NOMO-1 (cell line): Measurements from ENCODE around the gene VPS52.

ENCODE experiments used
- DNase-seq, 2 experiments: peaks; one replicate each; lab custom pipeline; 2025; ENCODE audit not compliant: unreplicated experiment in 2 of 2; lab: John Stamatoyannopoulos, UW

VPS52 gene

DNA sequence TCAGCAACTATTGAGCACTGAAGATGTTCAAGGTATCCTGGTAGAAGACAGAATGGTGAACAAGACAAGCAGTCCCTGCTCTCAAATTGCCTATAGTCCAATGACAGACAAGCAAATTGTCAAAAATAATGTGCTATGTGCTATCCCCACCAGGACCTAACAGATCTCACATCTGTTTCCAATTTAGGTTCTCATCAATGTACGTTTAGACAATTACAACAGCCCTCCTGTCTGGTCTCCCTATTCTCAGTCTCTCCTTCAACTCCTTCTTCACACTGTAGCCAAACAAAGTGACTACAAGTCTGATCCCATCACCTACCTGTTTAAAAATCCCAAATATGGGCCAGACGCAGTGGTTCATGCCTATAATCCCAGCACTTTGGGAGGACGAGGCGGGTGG lies 34.7 kb upstream of the VPS52 start:
- DNase-seq = no peak

DNA sequence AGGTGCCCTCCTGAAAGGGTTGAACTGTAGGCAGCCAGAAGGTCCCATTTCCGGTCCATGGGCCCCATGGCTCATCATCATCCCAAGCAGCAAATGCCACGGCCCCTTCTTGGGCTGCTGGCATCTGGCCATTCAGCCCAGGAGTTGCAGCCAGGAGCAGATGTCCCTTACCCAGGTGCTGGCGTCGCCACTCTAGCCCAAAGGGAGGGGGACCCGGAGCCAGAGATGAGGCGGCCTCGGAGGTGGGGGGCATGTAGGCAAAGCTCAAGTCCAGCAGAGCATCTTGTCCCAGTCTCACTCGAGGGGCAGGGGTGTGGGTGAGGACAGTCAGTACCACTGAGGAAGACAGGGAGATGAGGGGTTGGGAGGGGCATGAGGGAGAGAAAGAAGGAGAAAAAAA lies 33.4 kb upstream of the VPS52 start:
- DNase-seq = no peak

DNA sequence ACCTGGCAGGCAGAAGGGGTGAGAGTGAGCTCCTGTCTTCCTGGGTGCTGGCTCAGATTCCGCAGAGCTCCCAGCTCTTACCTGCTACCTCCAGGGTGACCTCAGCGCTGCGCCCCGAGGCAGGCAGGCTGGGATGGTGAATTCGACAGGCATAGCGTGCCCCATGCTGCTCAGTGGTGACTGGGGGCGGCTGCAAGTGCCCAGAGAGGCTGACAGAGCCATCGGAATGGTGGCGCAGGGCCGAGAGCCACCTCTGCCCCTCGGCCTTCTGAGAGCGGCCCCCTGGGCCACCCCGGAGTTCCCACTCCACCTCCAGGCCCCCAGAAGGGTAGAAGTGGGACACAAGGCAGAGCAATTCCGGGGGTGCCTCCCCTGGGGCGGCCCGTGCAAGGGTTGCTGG lies 32.5 kb upstream of the VPS52 start:
- DNase-seq = no peak

DNA sequence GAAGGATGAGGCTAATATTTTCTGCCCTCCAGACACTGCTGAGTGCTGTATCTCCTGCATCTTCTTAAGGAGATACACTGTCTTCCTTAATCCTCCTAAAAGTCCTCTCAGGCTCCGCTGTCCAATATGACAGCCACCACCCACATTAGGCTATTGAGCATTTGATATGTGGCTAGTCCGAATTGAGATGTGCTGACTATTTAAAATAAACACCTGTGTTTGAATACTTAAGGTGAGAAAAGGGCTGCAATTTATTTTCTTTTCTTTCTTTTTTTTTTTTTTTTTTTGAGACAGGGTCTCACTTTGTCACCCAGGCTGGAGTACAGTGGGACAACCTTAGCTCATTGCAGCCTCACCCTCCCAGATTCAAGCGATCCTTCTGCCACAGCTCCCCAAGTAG lies 30.2 kb upstream of the VPS52 start:
- DNase-seq = no peak

DNA sequence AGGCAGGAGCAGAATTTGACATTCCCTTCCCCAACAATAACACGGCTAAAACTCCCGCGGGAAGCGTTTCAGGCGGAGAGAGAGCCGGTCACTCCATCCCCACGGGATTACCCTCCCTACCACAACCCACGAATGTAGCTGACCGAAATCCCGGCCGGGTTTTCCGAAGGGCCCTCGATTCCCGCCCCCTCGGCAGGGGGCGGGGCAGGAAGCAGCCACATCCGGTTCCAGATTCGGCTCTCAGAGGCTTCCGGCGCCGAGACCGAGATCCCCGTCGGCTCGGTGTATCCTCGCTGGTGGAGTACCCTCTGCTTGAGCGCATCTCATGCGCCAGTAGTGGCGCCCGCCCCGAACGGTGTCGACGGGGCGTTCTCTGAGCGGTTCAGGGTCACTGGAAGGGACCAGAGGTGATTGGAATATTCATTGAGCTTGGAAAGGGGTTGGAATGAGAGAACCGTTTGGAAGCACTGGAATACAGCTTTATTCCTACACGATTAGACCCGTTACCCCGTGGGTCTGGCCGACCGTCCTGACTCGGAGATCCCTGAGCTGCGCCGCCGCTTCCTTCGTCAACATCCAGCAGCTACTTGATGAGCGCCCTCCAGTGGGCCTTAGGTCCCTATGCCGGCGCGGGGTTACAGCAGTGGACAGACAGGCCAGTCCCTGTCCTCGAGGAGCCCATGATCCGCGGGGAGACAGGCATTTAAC lies 27.7 kb upstream of the VPS52 start:
- peak; percentile 87 to 92 for DNase-seq

DNA sequence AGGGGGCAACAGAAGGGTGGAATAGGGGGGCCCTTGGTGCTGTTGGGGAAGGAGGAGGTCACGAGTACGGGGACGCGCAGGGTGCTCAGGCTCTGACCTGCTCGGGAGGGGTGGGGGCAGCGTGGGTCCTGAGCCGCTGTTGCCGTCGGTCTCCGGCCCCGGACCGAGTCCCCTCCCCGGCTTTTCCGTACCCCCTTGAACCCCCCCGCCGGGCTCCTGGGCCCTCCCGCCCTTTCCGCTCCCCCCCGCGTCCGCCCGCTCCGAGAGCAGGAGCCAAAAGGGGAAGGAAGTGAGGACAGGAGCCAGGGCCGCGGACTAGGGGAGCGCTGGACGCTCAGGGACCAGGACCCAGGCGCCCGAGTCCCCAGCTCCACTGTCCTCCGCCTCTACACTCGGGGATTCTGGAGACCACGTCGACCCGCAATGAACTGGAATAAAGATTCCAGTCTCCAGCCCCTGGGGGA lies 27.1 kb upstream of the VPS52 start, which contains the start of gene RGL2:
TSS of gene RGL2 (minus strand) at position 170 of the 464 bp plus-strand sequence. CDS start 332 bp downstream, outside the sequence.
- DNase-seq = peak; percentile 53 to 81

DNA sequence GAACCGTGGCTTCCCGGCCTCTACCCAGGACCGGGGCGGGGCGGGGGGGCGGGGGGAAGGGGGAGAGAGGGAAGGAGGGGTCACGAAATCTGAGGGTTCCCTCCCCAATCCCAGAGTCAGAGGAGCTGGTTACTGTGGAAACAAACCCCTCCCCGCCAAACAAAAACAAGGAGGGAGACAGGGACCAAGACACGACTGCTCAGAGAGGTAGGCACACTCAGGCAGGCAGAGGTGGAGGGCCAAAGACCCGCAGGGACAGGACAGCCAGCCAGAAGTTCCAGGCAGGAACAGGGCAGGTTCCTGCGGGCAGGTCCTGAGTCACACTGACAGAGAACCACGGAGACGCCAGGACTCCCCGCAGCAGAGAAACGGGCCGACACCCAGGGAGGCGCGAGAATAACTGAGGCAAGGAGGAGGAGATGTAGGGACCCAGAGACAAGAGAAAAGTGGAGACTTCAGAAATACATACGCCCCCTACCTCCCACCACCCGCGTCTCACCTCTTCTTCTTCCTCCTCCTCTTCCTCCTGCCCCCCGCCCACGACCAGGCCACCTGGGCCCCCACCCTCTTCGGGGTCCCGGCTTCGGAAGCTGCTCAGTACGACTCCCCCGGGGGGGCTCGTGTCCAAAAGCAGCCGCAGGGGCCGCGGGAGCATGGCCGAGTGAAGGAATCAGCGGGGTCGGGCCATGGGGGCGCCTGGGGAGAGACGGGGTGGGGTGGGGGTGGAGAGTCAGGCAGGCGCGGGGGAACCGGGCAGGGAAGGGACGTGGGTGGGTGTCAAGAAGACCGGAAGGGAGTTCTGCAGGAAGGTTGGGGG lies 26.5 kb upstream of the VPS52 start:
- DNase-seq = peak; percentile 43 to 63

DNA sequence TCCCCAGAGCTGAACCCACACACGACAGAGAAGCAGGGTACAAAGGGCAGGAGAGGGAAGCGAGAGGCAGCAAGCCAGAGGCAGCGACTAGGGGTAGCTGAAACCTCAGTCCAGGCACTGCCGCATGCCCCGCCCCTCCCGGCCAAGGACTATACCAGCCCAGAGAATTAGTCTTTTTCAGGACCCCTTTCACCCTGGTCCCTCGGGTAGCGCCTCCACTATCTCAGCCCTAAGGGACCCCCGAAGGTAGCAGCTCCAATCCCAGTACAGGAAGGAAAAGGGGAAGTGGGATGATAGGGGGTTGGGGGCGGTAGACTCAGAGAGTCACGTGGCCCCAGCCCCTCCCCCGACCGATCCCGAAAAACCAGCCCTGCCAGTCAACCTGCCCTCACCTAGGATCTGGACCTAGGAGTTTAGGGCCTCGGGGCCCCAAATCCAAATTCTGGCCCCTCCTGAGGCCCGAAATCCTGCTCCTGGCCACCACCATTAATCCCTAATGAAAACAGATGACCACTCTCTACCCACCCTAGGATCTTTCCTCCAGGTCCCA lies 25.8 kb upstream of the VPS52 start:
- DNase-seq = peak; percentile 36 to 57

DNA sequence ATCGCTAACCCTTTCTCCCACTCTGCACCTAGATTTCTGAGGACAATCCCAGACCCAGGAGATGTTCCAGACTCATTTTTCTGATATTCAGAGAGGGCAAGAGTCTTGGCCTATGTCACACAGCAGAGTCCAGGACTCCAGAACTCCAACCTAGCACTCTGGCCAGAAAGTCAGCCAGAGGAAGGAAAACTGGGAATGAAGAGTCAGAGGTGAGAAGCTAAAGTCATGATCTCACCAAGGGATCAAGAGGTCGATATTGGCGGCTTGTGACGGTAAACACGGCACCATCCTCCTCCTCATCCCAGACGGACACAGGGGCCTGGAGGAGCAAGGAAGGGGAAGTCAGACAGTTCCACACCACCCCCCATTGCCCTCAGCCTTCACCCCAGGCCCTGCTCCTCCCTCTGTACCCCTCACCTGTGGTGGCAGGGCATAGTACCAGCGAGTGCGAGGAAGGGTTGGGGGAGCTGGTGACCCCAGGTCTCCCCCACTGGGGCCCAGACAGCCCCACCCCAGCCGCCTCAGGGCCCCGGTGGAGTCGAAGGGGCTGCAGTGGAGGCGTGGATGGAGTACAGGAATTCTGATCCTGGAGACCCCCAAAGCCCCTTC lies 25.2 kb upstream of the VPS52 start:
- DNase-seq = no peak

DNA sequence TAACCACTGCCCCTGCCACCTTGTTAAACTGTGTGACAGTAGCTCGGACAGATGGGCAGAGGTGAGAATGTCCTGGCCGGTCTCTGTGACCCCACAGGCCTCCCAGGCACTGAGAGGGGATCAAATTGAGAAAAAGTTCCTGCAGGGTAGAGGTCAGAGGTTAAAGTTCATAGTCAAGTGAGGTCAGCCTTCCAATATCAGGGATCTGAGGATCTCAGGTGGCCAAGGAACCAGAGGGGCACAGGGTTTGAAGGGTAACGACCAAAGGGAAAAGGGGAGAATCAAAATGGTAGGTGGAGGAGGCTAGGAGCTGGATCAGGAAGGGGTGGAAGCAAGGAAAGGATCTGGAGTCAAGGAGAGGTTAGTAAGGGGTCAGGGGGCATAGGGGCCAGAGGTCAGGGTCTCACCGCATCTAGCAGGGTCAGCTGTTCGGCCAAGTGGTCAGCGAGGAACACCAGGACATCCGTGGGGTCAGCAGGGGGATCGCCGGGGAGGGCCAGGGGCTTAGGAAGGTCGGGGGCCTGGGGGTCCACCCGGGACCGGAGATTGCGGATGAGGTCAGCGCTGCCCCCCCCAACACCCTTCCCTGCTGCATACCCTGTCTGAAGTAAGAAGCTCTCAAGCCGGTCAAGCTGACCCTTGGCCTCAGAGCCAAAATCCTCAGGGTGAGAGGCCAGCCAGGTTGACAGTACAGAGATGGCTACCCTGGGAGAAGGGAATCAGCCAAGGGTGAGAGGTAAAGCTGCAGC lies 24.1 kb upstream of the VPS52 start:
- no peak for DNase-seq

DNA sequence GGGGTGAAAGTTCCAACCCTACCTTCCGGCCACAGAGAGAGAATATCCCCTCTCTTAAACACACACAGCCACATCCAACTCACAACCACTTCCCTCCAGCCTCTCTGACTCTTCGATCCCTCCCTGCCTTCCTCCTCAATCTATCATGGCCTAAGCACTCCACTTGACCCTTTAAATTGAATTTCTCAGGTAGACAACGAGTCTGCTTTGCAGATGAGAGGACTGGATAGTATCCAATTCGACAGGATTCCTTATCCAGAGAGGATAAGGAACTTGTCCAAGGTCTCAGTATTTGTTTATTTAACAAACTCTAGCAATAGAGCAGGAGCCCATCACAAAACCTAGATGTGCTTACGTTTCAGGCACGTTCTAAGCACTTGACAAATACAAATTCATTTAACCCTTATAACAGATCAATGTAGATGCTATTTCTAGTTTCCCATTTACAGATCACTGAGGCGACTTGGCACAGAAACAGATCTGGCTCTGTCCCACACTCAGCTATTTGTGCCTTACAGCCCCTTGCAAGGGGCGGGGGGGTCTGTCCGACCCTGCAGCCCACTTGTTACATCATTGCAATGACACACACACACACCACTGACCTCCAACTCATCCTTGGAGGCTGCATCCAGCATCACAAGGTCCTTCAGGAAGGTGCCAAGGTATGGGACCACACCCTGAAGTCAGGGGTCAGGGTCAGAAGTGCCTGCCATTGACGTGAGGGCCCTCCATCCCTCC lies 22.6 kb upstream of the VPS52 start:
- DNase-seq = no peak

DNA sequence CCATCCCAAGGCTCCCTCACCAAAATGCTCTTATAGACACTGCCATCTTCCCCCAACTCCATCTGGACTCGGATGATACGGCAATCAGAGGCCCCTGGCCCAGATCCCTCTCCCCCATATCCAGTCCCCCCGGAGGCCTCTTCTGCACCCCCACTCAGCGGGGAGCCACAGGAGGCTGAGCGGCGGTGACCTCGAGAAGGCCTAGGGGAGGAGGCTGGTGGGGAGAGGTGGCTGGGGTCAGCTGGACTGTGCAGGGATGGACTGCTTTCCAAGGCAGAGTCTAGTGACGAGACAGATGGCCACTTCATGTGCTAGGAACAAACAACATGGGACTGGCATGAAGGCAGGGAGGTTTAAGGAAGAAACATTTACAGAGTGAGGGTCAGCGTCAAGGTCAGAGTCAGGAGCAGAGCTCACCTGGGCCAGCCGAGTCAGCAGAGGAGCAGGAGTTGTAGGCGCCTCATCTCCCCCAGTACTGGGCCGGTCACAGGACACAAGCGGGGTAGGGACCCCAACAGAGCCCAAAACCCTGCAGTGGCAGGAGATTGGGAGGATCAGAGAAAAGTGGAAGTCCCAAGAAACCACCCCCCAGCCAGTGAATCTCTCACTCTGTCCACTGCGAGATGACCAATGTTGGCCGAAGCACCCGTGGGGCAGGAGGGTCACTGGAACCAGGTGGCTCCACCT lies 21.5 kb upstream of the VPS52 start:
- DNase-seq = no peak

DNA sequence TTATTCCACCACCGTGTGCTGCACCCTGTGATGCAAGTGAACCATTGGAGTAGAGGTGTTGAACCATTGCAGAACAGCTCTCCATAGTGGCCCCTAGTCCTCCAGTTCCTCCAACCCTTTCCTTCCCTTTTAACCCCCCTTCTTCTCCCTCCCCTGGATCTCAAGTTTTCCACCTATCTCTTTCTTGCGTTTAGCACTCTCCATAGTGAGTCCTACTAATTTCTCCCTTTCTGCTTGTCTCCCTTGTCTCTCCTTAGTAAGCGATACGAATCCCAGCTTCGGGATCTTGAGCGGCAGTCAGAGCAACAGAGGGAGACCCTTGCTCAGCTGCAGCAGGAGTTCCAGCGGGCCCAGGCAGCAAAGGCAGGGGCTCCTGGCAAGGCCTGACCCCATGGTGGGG lies 18.8 kb upstream of the VPS52 start:
- no peak for DNase-seq

DNA sequence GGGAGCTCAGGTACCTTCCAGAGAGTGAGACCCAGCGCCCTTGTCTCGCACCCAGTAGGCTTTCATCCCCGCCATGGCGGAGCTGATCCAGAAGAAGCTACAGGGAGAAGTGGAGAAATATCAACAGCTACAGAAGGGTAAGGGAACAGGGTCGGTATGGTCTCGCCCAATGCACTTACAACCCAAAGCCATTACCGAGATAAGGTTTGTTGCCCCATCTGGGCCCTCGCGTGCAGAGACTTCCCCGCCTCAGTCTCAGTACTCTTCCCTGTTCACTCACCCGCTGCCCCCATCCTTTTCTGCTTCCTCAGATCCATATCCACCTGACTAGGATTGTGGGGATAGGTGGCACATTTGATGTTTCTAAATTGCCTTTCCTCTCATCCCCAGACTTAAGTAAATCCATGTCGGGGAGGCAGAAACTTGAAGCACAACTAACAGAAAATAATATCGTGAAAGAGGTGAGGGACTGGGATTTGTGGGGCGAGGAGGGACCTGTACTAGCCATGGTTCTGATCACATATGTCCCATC lies 18.2 kb upstream of the VPS52 start:
- peak in 1 of 2 experiments; percentile 24 for DNase-seq

DNA sequence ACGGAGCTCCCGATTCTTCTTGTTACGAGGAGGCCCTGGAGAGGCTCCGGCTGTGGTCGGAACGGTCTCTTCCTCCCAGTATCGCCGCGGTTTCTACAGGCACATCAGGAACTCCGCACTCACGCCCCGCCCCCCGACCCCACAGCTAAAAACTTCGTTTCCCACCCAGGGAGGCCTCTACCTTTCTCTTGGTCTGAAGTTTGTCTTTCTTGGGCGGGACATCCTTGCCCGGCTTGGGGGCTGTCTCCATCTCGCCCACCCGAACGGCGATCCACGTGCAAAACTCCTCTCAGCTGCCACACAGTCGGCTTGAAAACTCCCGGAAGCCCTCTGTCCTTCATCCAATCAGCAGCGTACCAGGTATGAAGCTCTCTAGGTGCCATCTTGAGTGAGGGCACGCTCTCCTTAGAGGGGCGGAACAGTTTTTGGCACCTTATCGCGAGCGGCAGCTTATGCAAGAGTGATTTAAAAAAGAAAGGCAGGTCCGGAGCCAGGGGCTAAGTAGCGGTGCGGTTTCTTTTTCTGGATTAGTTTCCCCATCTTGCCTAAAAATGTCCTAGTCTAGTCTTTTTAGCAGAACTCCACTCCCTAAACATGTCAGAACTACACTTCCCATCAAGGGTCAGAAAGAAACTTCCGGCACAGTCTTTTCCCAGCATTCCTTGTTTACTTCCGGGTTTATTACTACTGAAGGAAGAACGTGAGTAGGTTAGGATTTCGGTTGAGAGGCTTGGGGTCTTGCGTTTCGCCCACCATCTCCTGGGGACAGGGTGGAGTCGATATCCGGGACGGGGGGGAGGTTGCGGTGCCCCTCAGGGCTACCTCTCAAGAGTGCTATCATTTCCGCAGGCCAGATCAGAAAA lies 17.5 kb upstream of the VPS52 start, which contains the start of the genes PFDN6 and WDR46:
TSS of gene PFDN6 (plus strand) at position 681 of the 863 bp plus-strand sequence. CDS start 256 bp downstream, outside the sequence.
TSS of gene WDR46 (minus strand) at position 319 of the 863 bp plus-strand sequence. CDS start at position 250, 69 bp downstream.
- DNase-seq = peak; percentile 89 to 95

DNA sequence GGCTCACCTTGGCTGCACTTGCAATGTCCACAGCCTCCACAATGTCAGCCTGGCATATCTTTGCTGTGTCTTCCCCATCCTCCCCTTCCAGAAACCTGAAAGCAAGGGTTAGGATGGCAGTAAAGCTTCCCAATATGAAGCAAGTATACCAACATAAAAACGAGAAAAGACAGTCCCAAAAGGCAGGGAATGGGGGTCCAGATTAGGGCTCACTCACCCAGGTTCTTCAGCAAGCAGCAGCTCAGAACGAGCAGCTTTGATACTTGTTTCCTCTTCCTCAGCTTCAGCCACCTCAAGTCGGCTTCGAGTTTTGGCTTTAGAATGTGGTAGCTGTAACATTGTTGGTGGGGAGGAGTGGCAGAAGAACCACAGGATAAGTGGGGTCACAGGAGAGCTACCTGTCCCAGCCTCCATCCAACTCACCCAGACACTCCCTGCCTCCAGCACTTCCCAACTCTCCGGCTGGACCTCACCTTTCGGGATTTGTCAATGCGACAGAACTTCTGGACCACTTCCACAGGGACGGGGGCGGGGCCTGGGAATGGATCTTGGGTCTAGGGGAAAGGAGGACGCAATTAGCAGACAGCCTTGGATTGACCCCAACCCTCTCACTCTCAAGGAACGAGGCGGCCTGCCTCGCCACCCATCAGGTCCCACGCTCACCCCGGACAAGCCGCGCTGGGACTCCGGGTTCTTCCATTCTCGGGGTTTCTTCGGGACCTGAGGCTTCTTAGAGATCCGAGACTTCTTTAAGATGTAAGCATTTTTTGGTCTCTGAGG lies 16.7 kb upstream of the VPS52 start:
- no peak for DNase-seq
